ENCODE measurements around the gene TRIM22. TPM values are rescaled to one million over a fixed set of nuclear protein-coding genes. Genes with fewer than 3 reads are reported as not detected.
"Not testable (repeated sequence)": the region's sequence is repeated elsewhere in the genome, so short reads cannot be mapped to it uniquely, and the experiment has no call there.

Gene TRIM22
- polyA plus RNA-seq, 3 donors: 122 to 277 (median 132) TPM

DNA sequence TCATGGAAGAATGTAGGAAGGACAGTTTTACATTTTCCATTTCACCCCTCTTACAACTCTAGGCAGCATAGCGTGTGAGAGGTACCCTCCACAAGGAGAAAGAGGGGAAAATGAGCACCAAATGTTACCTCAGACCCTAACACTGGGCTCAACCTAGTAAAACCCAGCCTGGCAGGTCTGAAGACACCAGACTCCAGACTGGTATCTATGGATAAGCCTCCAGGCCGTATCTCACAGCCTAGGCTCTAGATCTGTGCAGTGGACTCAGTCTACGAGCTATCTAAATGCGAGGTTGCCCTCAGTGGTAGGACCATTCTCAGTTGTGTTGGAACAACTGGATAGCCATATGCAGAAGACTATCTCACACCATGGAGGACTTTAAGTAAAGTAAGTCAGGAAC lies 15.2 kb upstream of the TRIM22 start:
- Histone ChIP-seq H3K36me3 (replicated peaks in 1 of 2; ENCODE audit: control insufficient read depth in 1 of 2, insufficient read depth in 2 of 2, low read length in 2 of 2) (peaks cover 44 to 73% of the 10 kb centered on the region in 2 donors), H3K27me3 (ENCODE audit: control insufficient read depth in 2 of 2, insufficient read depth in 2 of 2, low read length in 2 of 2) (no peaks in the 10 kb centered on the region), H3K4me3 (replicated peaks in 1 of 3; ENCODE audit: low read depth in 2 of 3, low read length in 3 of 3) (no peak overlapping the region), H4K20me1 (ENCODE audit: insufficient read depth, low read length) (peaks cover 24% of the 10 kb centered on the region), H3K4me2 (replicated peaks; ENCODE audit: extremely low read depth, low read length, poor library complexity, severe bottlenecking) (no peak overlapping the region), H3K9me3 (replicated peaks in 1 of 2; ENCODE audit: control insufficient read depth in 1 of 2, insufficient read depth in 1 of 2, low read length in 2 of 2) (peaks cover 0 to 2% of the 10 kb centered on the region in 2 donors), H3K79me2 (ENCODE audit: insufficient read depth, low read length) (peaks cover 10% of the 10 kb centered on the region), H2AFZ (ENCODE audit: insufficient read depth, low read depth, low read length, poor library complexity, severe bottlenecking) (no peak overlapping the region), H3K27ac (ENCODE audit: low read depth in 1 of 2, low read length in 2 of 2) (no peak overlapping the region), H3K4me1 (ENCODE audit: control insufficient read depth in 1 of 2, insufficient read depth in 2 of 2, low read length in 2 of 2) (no peaks in the 10 kb centered on the region), H3K9ac (ENCODE audit: insufficient read depth, low read length, poor library complexity, severe bottlenecking) (no peak overlapping the region)
- Mint-ChIP-seq H3K36me3 (peaks cover 57 to 81% of the 10 kb centered on the region in 2 donors), H3K9me3 (peaks cover 0 to 8% (median 2%) of the 10 kb centered on the region in 7 donors), H3K27ac (peak overlapping the region in 1 of 7 donors; percentile 1), H3K4me1 (peaks cover 4% of the 10 kb centered on the region), H3K4me3 (no peak overlapping the region), H3K27me3 (ENCODE audit: low read depth in 3 of 3) (no peaks in the 10 kb centered on the region)
- 100% methylated on average over 1 of the region's 4 CpGs for WGBS (ENCODE audit: insufficient coverage)
- no peak for DNase-seq
- TF ChIP-seq, protein P1, sequence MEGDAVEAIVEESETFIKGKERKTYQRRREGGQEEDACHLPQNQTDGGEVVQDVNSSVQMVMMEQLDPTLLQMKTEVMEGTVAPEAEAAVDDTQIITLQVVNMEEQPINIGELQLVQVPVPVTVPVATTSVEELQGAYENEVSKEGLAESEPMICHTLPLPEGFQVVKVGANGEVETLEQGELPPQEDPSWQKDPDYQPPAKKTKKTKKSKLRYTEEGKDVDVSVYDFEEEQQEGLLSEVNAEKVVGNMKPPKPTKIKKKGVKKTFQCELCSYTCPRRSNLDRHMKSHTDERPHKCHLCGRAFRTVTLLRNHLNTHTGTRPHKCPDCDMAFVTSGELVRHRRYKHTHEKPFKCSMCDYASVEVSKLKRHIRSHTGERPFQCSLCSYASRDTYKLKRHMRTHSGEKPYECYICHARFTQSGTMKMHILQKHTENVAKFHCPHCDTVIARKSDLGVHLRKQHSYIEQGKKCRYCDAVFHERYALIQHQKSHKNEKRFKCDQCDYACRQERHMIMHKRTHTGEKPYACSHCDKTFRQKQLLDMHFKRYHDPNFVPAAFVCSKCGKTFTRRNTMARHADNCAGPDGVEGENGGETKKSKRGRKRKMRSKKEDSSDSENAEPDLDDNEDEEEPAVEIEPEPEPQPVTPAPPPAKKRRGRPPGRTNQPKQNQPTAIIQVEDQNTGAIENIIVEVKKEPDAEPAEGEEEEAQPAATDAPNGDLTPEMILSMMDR (IDR thresholded peaks at IDR 0.05): no peak
- intact Hi-C loops (cut with micrococcal nuclease): no loop called here

DNA sequence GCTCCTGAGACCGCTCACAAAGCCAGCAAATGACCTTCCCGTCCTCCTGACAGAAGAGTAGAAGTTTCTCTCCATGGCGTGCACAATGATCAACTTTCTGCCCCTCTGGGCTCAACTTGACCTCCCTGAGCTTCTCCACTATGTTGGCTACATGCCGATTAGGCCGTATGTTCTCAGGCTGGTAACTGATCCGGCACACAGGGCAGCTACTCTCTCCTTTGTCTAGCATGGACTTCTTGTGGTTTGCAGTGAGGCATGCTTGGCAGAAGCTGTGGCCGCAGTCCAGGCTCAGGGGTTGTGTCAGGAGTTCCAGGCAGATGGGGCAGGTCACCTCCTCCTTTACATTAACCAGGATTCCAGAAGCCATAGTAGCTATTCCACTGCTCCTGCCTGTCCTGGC lies 9.8 kb upstream of the TRIM22 start:
- Histone ChIP-seq H2AFZ (ENCODE audit: insufficient read depth, low read depth, low read length, poor library complexity, severe bottlenecking) (no peak overlapping the region), H3K79me2 (ENCODE audit: insufficient read depth, low read length) (peaks cover 49% of the 10 kb centered on the region), H3K4me1 (ENCODE audit: control insufficient read depth in 1 of 2, insufficient read depth in 2 of 2, low read length in 2 of 2) (peaks cover 6 to 13% of the 10 kb centered on the region in 2 donors), H3K4me2 (replicated peaks; ENCODE audit: extremely low read depth, low read length, poor library complexity, severe bottlenecking) (no peak overlapping the region), H4K20me1 (ENCODE audit: insufficient read depth, low read length) (peaks cover 22% of the 10 kb centered on the region), H3K27me3 (ENCODE audit: control insufficient read depth in 2 of 2, insufficient read depth in 2 of 2, low read length in 2 of 2) (no peaks in the 10 kb centered on the region), H3K27ac (ENCODE audit: low read depth in 1 of 2, low read length in 2 of 2) (no peak overlapping the region), H3K36me3 (replicated peaks in 1 of 2; ENCODE audit: control insufficient read depth in 1 of 2, insufficient read depth in 2 of 2, low read length in 2 of 2) (peaks cover 26 to 45% of the 10 kb centered on the region in 2 donors), H3K9ac (ENCODE audit: insufficient read depth, low read length, poor library complexity, severe bottlenecking) (no peak overlapping the region), H3K9me3 (replicated peaks in 1 of 2; ENCODE audit: control insufficient read depth in 1 of 2, insufficient read depth in 1 of 2, low read length in 2 of 2) (peaks cover 0 to 2% of the 10 kb centered on the region in 2 donors), H3K4me3 (replicated peaks in 1 of 3; ENCODE audit: low read depth in 2 of 3, low read length in 3 of 3) (no peak overlapping the region)
- peaks cover 15% of the 10 kb centered on the region for H3K4me1 Mint-ChIP-seq
- H3K27me3 Mint-ChIP-seq (ENCODE audit: low read depth in 3 of 3): no peaks in the 10 kb centered on the region
- DNase-seq: no peak
- H3K9me3 Mint-ChIP-seq: peaks cover 0 to 8% (median 2%) of the 10 kb centered on the region in 7 donors
- no peak overlapping the region for H3K4me3 Mint-ChIP-seq
- intact Hi-C loops (cut with micrococcal nuclease): no loop called here
- TF ChIP-seq, protein P1 (IDR thresholded peaks at IDR 0.05): no peak
- H3K36me3 Mint-ChIP-seq: peaks cover 45 to 66% of the 10 kb centered on the region in 2 donors
- peak overlapping the region in 2 of 7 donors; percentile 9 to 31 for H3K27ac Mint-ChIP-seq
- WGBS (ENCODE audit: insufficient coverage): 100% methylated on average over 3 of the region's 7 CpGs

DNA sequence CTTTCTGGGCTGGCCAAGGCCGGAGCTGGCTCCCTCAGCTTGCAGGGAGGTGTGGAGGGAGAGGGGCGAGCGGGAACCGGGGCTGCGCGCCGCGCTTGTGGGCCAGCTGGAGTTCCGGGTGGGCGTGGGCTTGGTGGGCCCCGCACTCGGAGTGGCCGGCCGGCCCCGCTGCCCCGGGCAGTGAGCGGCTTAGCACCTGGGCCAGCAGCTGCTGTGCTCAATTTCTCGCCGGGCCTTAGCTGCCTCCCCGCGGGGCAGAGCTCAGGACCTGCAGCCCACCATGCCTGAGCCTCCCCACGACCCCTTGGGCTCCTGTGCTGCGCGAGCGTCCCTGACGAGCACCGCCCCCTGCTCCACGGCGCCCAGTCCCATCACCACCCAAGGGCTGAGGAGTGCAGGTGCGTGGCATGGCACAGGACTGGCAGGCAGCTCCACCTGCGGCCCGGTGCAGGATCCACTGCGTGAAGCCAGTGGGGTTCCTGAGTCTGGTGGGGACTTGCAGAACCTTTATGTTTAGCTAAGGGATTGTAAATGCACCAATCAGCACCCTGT lies 6.6 kb upstream of the TRIM22 start:
- Mint-ChIP-seq H3K36me3 (peaks cover 32 to 40% of the 10 kb centered on the region in 2 donors), H3K4me1 (peaks cover 19% of the 10 kb centered on the region), H3K27ac (peak overlapping the region in 2 of 7 donors; percentile 97 to 99)
- H3K4me3 ChIP-seq (replicated peaks in 1 of 3; ENCODE audit: low read depth in 2 of 3, low read length in 3 of 3); intact Hi-C loops (cut with micrococcal nuclease); DNase-seq; H3K9me3 ChIP-seq (replicated peaks in 1 of 2; ENCODE audit: control insufficient read depth in 1 of 2, insufficient read depth in 1 of 2, low read length in 2 of 2); H3K27me3 ChIP-seq (ENCODE audit: control insufficient read depth in 2 of 2, insufficient read depth in 2 of 2, low read length in 2 of 2); H3K4me2 ChIP-seq (replicated peaks; ENCODE audit: extremely low read depth, low read length, poor library complexity, severe bottlenecking); H3K4me3 Mint-ChIP-seq; H3K27me3 Mint-ChIP-seq (ENCODE audit: low read depth in 3 of 3); H3K9ac ChIP-seq (ENCODE audit: insufficient read depth, low read length, poor library complexity, severe bottlenecking); H3K27ac ChIP-seq (ENCODE audit: low read depth in 1 of 2, low read length in 2 of 2); H2AFZ ChIP-seq (ENCODE audit: insufficient read depth, low read depth, low read length, poor library complexity, severe bottlenecking); H3K9me3 Mint-ChIP-seq: not testable (repeated sequence)
- peaks cover 21 to 34% of the 10 kb centered on the region in 2 donors for H3K36me3 ChIP-seq (replicated peaks in 1 of 2; ENCODE audit: control insufficient read depth in 1 of 2, insufficient read depth in 2 of 2, low read length in 2 of 2)
- peaks cover 20% of the 10 kb centered on the region for H4K20me1 ChIP-seq (ENCODE audit: insufficient read depth, low read length)
- H3K4me1 ChIP-seq (ENCODE audit: control insufficient read depth in 1 of 2, insufficient read depth in 2 of 2, low read length in 2 of 2): peaks cover 12 to 17% of the 10 kb centered on the region in 2 donors
- WGBS (ENCODE audit: insufficient coverage): 89% methylated on average over 13 of the region's 33 CpGs
- H3K79me2 ChIP-seq (ENCODE audit: insufficient read depth, low read length): peaks cover 55% of the 10 kb centered on the region
